ENCODE data around the gene OST4.
A peak's percentile ranks its signal among the peaks of the same experiment; 100 is the strongest.

The OST4 gene

GRCh38 chr2:27050996-27051901, 20.2 kb downstream of the OST4 start, which contains the start of gene AGBL5:
AGBL5 (plus strand) TSS chr2:27051668; CDS start chr2:27052959, 1,291 bp downstream.
- DNase-seq = peak; percentile 9

- DNase-seq = peak; percentile 60
These were observed 21.0 kb downstream of the OST4 start for GRCh38 chr2:27050281-27050995.

GRCh38 chr2:27049422-27050280, 21.8 kb downstream of the OST4 start:
- no peak for DNase-seq

GRCh38 chr2:27042985-27043634, 28.3 kb downstream of the OST4 start:
- DNase-seq = no peak

- no peak for DNase-seq
These were observed 29.2 kb downstream of the OST4 start for GRCh38 chr2:27042159-27042661.

- no peak for DNase-seq
These were observed 29.7 kb downstream of the OST4 start for GRCh38 chr2:27041752-27042151.

GRCh38 chr2:27040282-27040681, 31.2 kb downstream of the OST4 start:
- no peak for DNase-seq

- no peak for DNase-seq
These were observed 31.6 kb downstream of the OST4 start for GRCh38 chr2:27039871-27040270.

- no peak for DNase-seq
These were observed 32.0 kb downstream of the OST4 start for GRCh38 chr2:27039426-27039825.

GRCh38 chr2:27038631-27039339, 32.7 kb downstream of the OST4 start:
- no peak for DNase-seq

- no peak for DNase-seq
These were observed 33.4 kb downstream of the OST4 start for GRCh38 chr2:27038012-27038411.

GRCh38 chr2:27033253-27033852, 38.1 kb downstream of the OST4 start:
- no peak for DNase-seq

- DNase-seq = no peak
These were observed 38.8 kb downstream of the OST4 start, which contains the start of gene TMEM214 for GRCh38 chr2:27032495-27033252. TMEM214 (plus strand) TSS chr2:27032965; CDS start chr2:27033016, 51 bp downstream.

GRCh38 chr2:27029051-27029450, 42.4 kb downstream of the OST4 start:
- DNase-seq = no peak

- DNase-seq = no peak
These were observed 44.2 kb downstream of the OST4 start for GRCh38 chr2:27027211-27027651.

GRCh38 chr2:27025861-27026851, 45.3 kb downstream of the OST4 start:
- no peak for DNase-seq

- DNase-seq = no peak
These were observed 46.1 kb downstream of the OST4 start for GRCh38 chr2:27025281-27025800.

- no peak for DNase-seq
These were observed 46.6 kb downstream of the OST4 start for GRCh38 chr2:27024812-27025211.

- no peak for DNase-seq
These were observed 47.3 kb downstream of the OST4 start for GRCh38 chr2:27024188-27024587.

All from cortex of kidney (tissue), 1 donor.